22Rv1 (cell line): Measurements from ENCODE around the gene TUT1.

Experiments used
- H3K27ac ChIP-seq: fragments of 450-650 bp; 2 replicates; pipeline ENCODE4 v1.5.1; 2017
- CTCF ChIP-seq: fragments of 450-650 bp; IDR thresholded peaks from 2 replicates; pipeline ENCODE4 v1.5.1; 2017; ENCODE audit warnings: mild to moderate bottlenecking
- ZFX ChIP-seq: fragments of 450-650 bp; IDR thresholded peaks from 2 replicates; pipeline ENCODE4 v1.6.1; 2017; ENCODE audit warnings: antibody characterized with exemption, borderline replicate concordance

TUT1 gene

GRCh38 chr11:62548545-62549335 is 42.6 kb downstream of the TUT1 start:
- TF ChIP-seq ZFX (no peak), CTCF (no peak)
- H3K27ac ChIP-seq: peak overlapping the region; percentile 95

DNA sequence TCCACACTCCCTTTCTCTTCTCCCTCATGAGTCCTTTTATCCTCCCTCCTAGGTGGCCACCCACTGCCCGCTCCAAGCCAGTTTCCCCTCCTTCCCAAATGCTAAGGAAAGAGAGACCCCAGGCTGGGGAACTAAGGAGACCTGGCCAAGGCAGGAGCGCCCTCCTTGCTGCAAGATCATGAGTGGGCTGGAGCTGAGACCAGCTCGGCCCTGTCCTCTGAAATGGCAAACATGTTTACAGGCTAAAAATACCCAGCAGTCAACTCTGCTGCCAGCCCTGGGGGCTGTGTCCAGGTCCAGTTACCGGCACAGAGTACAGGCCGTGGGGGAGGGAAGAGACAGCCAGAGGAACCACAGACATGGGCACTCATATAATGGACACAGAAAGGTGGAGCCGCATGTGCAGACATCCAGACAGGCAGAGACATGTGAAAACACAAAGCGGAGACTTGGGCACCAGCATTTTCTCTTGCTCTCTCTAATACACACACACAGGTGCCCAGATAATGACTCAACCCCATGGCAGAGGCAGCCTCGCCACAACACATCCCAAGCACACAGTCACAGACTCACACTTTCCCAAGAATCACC is 43.5 kb downstream of the TUT1 start:
- TF ChIP-seq ZFX: no peak
- TF ChIP-seq CTCF: no peak
- peak overlapping the region; percentile 95 for H3K27ac ChIP-seq

GRCh38 chr11:62546929-62547625 is 44.2 kb downstream of the TUT1 start:
- H3K27ac ChIP-seq: peak overlapping the region; percentile 95
- no peak for TF ChIP-seq ZFX
- no peak for TF ChIP-seq CTCF

DNA sequence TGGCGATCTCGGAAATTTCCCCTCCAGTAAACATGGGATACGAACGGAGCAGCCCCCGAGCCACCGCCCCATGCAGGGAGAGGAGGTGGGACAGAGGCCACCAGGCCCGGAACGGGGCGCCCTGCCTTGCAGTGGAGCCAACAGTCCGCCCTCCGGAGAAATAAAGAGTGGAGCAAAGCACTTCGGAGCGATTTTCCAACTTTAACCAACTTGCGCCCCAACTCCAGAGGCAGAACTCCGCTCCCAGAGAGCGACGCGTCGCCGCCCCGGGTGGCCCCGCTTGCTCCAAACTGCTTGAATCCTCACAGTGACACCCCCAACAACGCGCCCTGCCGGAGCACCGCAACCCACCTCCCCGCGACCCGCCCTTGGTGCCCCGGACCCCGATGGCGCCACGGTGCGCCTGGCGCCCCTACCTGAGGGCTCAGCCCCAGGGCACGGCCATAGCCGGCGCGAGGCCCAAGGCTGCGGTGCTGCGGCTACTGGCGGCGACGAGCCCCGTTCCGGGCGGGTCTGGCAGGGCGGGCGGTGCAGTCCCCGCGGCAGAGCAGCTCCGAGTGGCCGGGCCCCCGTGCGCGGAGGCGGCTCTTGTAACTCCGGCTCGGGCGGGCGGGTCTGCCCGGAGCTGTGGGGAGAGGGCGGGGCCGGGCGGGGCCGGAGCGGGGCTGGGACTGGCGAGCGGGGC is 44.9 kb downstream of the TUT1 start, which contains the start of gene AHNAK:
Gene AHNAK (minus strand): TSS at position 563 of the 685 bp plus-strand sequence. CDS start 10,708 bp downstream, outside the sequence.
- peak within 1 kb of the TSS; percentile 95 for H3K27ac ChIP-seq
- no peak for TF ChIP-seq CTCF
- TF ChIP-seq ZFX: no peak

GRCh38 chr11:62545437-62546243 is 45.7 kb downstream of the TUT1 start:
- H3K27ac ChIP-seq: peak overlapping the region; percentile 95

More at GRCh38 chr11:62545437-62546243, 45.7 kb downstream of the TUT1 start:
- TF ChIP-seq CTCF: peak; percentile 14; the same call in 1 of the 2 replicates
- no peak for TF ChIP-seq ZFX
